Astrocyte of the spinal cord (primary cell): ENCODE data around the gene TFPT.

ENCODE experiments used
- DNase-seq: peaks from one replicate; pipeline ENCODE4 v3.0.0; 2011; ENCODE audit warnings: low read depth, low spot score
- H3K4me3 ChIP-seq: 2 replicates; pipeline ENCODE4 v1.5.1; 2011; ENCODE audit warnings: low read depth, mild to moderate bottlenecking, low read length, moderate library complexity
- CTCF ChIP-seq: IDR thresholded peaks from 2 replicates; pipeline ENCODE4 v1.5.1; 2012; ENCODE audit warnings: low read depth, mild to moderate bottlenecking, low read length, inconsistent platforms
- in situ Hi-C: cut with HindIII; loops from 2 replicates; pipeline ENCODE4 v1.10.0; 2017; ENCODE audit warnings: low sequenced_read_pairs

Gene TFPT

GRCh38 chr19:54137699-54138488 is 22.4 kb upstream of the TFPT start, which contains the start of gene CNOT3:
Gene CNOT3 (plus strand): TSS chr19:54137762. CDS start chr19:54142979, 5,217 bp downstream.
- peak; percentile 14 for TF ChIP-seq CTCF
- no peak for DNase-seq
- in situ Hi-C loops = no loop called here
- peak within 1 kb of the TSS; percentile 78 for H3K4me3 ChIP-seq

- peak; percentile 100 for DNase-seq
- peak overlapping the region; percentile 78 for H3K4me3 ChIP-seq
- in situ Hi-C loops = no loop called here
- TF ChIP-seq CTCF = no peak
These were observed 21.6 kb upstream of the TFPT start for GRCh38 chr19:54136864-54137698.

GRCh38 chr19:54136086-54136863 is 20.8 kb upstream of the TFPT start:
- TF ChIP-seq CTCF = no peak
- peak overlapping the region; percentile 53 for H3K4me3 ChIP-seq
- no peak for DNase-seq
- in situ Hi-C loops = no loop called here

GRCh38 chr19:54133957-54134590 is 18.6 kb upstream of the TFPT start:
- no peak overlapping the region for H3K4me3 ChIP-seq
- DNase-seq = no peak
- no peak for TF ChIP-seq CTCF
- in situ Hi-C loops = no loop called here

GRCh38 chr19:54133312-54133956 is 18.0 kb upstream of the TFPT start:
- TF ChIP-seq CTCF = no peak
- DNase-seq = no peak
- in situ Hi-C loops = no loop called here
- H3K4me3 ChIP-seq = no peak overlapping the region

GRCh38 chr19:54129617-54129996 is 14.2 kb upstream of the TFPT start:
- DNase-seq = no peak
- TF ChIP-seq CTCF = no peak
- no peak overlapping the region for H3K4me3 ChIP-seq
- in situ Hi-C loops = no loop called here
